ENCODE measurements around the gene MAN2A1.
"Not testable (repeated sequence)": the region's sequence is repeated elsewhere in the genome, so short reads cannot be mapped to it uniquely, and the experiment has no call there.

The MAN2A1 gene

DNA sequence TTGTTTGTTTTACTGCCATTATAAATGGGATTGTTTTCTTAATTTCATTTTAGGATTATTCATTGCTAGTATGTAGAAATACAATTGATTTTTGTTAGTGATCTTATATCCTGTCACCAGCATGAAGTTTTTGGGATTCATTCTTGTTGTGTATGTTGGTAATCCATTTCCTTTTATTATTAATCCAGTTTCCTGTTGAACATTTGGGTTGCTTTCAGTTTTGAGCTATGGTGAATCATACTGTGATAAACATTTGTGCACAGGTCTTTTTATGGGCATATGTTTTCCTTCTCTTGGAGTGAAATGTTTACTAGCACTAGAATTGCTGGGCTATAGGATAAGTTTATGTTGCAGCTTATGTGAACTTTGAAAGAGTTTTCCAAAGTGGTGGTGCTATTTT, 69.6 kb downstream of the MAN2A1 start:
- DNase-seq = no peak

GRCh38 chr5:109760130-109760529, 70.4 kb downstream of the MAN2A1 start:
- DNase-seq = not testable (repeated sequence)

DNA sequence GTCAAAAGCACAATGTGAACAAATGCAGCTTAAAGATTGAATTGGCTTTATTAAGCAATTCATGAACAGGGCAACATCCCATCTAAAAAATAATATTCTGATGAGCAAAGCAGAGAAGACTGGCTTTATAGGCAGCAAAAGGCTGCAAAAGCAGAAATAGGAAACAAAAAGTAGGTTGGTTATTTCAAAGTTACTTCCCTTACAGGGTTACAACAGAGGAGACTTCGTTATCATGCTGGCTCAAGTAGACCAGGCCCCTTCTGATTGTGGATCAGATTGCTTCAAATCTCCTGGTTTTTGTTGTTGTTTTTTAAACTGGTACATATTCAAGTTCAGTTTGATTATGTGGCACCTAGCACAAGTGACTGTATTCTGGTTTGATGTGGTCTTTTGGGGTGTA, 73.1 kb downstream of the MAN2A1 start:
- DNase-seq = no peak

DNA sequence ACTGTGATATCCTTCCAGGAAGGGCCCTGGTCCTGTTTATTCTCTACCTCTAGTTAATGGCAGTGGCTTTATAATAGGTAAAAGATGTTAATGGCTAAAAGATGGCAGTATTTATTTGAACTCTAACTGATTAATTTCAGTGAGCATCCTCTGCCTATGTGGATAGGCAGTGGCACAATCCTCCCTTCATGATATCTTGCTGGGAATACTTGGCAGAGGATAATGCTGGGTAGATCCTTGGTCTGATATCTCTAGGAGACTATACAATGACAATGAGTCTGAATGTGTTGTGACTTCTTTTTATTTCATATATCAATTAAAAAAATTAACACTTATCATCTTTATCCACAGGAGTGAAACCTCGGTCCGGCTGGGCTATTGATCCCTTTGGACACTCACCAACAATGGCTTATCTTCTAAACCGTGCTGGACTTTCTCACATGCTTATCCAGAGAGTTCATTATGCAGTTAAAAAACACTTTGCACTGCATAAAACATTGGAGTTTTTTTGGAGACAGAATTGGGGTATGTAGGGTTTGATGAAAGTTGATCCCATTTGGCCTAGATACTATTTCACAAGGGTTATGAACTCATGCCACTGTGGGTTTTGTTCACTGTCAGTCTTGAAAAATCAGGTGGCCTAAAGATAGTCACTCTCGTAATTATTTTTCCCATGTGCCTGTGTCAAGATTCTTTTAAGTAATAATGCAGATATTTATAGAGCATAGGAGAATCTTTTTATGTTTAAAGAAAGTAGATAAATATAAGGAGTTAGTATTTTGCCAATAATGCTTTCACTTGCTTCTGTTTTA, 77.7 kb downstream of the MAN2A1 start:
- no peak for DNase-seq

DNA sequence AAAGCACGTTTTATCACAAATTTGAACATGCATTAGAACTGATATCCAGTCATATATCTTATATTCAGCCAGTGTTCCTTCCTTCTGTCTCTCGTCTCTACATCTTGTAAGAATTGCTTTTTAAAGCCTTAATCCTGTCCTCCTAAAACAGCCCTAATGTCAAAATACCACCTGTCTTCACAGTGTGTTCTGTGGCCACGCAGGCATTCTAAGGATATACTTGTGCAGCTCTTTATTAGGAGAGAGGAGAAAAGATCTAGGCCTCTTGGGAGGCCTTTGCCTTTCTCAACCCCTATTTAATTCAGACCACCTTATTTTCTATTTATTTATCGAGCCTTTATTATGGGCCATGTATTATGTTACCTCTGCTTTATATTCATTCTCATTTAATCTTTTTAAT, 78.3 kb downstream of the MAN2A1 start:
- DNase-seq = no peak

- no peak for DNase-seq
Measured at GRCh38 chr5:109769597-109770291, 80.0 kb downstream of the MAN2A1 start.

DNA sequence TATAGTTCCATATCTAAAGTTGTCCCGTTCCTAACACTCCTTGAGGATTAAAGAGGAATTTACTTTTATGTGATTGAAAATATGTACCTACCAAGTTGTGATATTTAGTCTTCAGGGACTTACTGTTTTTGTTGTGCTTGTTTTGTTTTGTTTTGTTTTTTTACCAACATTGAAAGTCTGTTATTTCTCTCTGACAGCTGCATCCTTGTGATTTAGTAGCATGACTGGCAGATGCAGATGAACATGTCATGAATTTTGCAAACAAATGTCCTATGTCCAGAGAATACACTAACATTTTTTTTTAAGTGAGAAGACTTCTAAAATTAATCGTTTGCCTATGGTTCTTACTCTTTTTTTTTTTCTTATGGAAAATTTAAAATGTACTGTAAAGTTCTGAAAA, 85.4 kb downstream of the MAN2A1 start:
- DNase-seq = no peak

DNA sequence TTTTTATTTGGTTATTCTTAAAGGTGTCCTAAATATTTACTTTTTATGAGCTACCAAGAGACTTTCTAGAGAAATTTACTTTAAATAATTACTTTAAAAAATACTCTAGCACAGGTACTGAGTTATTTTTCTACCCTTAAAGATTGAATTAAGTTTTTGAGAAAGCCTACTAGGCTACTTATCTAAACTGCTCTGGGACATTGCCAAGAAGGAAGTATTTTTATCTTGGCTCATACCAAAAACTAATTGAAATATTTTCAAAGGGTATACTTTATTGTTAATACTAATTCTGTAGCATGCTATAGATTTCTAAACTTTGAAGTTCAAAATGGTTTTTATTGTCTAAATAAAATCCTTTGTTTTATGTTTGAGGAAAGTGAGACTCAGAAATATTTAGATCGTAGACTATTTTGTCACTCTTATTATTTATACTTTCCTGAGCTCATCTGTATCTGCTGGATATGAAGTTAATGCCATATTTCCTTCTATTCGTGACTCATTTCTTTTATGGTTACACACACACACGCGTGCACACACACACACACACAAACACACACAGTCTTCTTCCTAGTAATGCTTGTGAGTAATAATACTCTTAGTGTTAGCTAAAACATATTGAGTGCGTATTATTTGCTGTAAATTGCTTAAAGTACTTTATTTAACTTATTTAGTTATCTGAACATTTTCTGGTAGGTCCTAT, 89.5 kb downstream of the MAN2A1 start:
- DNase-seq = no peak

DNA sequence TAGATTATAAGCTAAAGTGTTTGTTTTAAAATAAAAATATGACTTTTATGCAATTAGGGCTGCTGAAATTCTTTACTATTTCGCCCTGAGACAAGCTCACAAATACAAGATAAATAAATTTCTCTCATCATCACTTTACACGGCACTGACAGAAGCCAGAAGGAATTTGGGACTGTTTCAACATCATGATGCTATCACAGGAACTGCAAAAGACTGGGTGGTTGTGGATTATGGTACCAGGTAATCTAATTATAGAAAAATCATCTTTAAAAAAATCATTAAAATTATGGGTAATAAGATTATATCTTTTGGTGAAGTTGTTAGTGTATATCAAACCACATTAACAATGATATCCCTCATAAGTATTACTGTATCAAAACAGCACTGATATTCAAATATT, 95.0 kb downstream of the MAN2A1 start:
- DNase-seq = no peak

GRCh38 chr5:109786206-109786855, 96.6 kb downstream of the MAN2A1 start:
- no peak for DNase-seq

GRCh38 chr5:109788596-109788995, 98.9 kb downstream of the MAN2A1 start:
- no peak for DNase-seq

DNA sequence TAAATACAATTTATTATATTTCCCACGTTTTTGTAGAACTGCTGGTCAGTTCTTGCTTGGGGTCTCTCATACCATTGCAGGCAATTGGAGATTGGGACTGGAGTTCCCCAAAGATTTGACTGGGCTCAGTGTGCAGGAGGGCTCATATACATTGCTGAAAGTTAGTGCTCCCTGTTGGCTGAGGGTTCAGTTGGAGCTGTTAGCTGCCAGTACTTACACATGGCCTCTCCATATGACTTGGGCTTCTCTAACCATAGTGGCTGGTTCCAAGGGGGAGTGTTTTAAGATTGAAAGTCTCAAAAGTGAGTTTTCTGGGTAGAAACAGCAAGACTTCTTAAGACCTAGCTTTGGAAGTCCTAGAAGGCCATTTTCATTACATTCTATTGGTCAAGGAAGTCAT, 102.9 kb downstream of the MAN2A1 start:
- DNase-seq = no peak

- no peak for DNase-seq
Measured at GRCh38 chr5:109803854-109804253, 114.1 kb downstream of the MAN2A1 start.

DNA sequence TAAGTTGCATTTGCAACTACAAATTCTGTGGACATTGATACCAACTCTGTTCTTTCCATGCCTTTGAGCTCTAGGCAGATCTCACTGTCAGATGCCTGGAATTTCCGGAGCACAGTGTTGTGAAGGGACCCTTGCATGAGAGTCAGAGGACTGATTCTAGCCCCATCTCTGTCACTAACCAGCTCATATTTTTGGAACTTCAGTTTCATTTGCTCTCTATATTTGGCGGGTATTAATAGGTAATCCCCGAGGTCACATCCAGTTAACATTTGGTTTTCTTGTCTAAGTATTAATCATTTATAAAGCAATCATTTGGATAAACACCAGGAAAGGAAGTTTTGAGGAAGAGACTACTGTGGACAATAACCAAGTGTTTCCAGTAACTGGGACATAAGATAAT, 115.7 kb downstream of the MAN2A1 start:
- DNase-seq = no peak

GRCh38 chr5:109805883-109806282, 116.2 kb downstream of the MAN2A1 start:
- no peak for DNase-seq

DNA sequence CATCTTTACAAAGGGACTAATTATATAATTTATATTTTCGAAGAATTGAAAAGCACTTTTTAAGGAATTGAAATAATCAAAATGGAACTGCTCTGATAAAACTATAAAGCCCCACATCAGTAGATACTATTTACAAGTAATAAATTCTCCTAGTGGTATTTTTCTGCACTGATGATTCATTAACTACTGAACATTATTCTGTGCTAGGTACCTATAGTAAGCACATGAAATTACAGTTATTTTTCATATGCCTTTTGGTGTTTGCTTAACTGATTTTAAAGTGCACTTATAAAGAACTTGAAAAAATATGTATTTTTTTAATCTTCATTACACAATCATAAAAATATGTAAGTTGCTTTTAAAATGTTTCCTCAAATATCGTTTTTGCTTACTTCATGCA, 123.0 kb downstream of the MAN2A1 start:
- no peak for DNase-seq

DNA sequence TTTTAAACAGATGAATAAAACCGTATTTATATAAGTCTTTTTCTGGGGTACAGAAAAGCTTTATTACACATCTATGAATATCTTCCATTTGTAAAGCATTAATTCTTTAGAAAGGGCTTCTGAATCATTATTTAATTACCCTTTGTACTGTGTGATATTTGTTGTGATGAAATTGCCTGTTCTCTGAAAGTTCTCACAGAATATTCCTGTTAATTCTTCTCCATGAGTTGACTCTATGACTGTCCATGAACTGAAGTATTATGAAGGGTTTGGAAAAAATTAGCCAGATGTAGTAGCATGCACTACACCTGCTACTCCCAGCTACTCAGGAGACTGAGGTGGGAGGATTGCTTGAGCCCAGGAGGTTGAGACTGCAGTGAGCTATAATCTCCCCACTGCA, 127.0 kb downstream of the MAN2A1 start:
- no peak for DNase-seq

- no peak for DNase-seq
Measured at GRCh38 chr5:109819878-109820277, 130.2 kb downstream of the MAN2A1 start.

- no peak for DNase-seq
Measured at GRCh38 chr5:109823597-109823996, 133.9 kb downstream of the MAN2A1 start.

GRCh38 chr5:109825450-109825849, 135.7 kb downstream of the MAN2A1 start:
- no peak for DNase-seq

GRCh38 chr5:109826426-109826825, 136.7 kb downstream of the MAN2A1 start:
- DNase-seq = no peak

DNA sequence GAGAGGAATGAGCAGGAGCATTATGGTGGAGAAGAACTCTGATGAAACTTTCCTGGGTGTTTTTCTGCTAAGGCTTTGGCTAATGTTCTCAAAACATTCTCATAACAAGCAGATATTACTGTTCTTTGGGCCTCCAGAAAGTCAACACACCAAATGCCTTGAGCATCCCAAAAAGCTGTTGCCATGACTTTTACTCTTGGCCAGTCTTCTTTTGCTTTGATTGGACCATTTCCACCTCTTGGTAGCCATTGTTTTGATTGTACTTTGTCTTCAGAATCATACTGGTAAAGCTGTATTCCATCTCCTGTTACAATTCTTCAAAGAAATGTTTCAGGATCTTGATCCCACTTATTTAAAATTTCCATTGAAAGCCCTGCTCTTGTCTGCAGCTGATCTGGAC, 139.6 kb downstream of the MAN2A1 start:
- no peak for DNase-seq

DNA sequence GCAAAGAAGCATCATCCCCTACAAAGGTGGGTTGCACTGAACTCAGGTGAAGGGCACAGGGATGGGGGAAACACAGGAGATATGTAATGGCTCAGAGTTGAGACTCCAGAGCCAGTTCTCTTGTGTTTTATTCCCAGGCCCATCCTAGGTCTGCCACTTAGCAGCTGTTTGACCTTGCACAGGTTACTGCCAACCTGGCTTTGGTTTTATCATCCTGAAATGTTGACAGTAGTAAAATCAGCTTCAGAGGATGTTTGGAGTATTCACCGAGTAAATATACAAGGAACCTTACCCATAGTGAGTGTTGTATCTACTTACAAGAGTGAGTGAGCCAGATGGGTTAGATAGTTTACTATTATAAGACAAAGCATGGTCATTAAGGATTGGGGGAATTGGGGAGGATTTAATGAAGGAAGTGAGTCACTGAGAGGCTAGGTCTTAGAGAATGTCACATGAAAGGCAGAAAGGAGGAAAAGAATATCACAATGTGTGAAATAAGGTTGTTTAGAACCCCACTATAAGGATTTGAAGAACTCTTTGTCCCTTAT, 141.3 kb downstream of the MAN2A1 start:
- no peak for DNase-seq
